GM21825 (cell line): ENCODE results near the gene LEFTY2.
"Not testable (repeated sequence)": the region's sequence is repeated elsewhere in the genome, so short reads cannot be mapped to it uniquely, and the experiment has no call there.

Source experiments
- ATAC-seq: cut with Tn5 transposase; IDR thresholded peaks from one replicate; pipeline ENCODE4 v1.9.1; 2021; ENCODE audit warnings: mild to moderate bottlenecking, moderate library complexity; ENCODE audit not compliant: unreplicated experiment

Gene LEFTY2

DNA sequence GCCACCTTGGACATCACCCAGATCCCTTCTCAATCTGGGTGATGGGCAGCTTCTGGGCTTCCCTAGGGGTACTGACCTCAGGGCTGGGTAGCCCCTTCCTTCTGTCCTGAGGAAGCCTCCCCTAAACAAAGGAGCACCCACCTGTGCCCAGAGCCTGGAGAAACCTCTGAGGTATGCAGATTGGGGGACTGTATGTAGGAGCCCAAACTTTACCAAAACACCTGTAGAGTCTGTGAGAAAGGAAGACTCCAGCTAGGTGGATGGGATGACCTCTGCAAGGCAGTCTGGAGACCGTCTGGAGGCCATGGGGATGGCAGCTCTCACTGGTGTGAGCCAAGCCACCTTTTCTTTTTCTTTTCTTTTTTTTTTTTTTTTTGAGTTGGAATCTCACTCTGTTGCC, 13.7 kb upstream of the LEFTY2 start:
- no peak for ATAC-seq

DNA sequence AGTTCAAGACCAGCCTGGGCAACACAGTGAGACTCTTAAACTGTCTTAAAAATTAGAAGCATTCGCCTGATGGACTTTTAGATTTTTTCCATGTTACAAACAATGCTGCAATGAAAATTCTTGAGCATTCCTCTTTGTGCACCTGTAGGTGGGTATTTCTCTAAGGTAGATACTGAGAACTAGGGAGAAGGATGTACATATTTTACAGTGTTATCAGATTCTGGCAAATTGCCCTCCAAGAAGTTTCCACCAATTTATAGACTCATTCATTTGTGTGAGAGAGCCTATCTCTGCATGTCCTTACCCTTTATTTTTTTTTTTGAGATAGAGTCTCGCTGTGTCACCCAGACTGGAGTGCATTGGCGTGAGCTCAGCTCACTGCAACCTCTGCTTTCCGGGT, 12.3 kb upstream of the LEFTY2 start:
- ATAC-seq, result no peak

GRCh38 chr1:225950905-225951497, 10.0 kb upstream of the LEFTY2 start:
- ATAC-seq, result no peak

GRCh38 chr1:225949041-225949440, 8.0 kb upstream of the LEFTY2 start:
- no peak for ATAC-seq

DNA sequence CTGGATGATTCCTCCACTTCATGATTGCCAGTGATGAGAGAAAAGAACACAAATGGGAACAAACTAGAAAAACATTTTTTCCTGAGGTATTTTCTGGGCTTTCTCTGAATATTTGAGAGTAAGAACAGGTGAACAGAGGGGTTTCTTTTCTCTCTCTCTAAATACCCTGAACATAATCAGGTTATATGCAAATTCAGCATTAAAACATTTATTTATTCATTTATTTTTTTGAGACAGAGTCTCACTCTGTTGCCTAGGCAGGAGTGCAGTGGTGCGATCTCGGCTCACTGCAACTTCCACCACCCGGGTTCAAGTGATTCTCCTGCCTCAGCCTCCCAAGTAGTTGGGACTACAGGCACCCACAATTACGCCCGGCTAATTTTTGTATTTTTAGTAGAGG, 5.8 kb upstream of the LEFTY2 start:
- ATAC-seq, result no peak

DNA sequence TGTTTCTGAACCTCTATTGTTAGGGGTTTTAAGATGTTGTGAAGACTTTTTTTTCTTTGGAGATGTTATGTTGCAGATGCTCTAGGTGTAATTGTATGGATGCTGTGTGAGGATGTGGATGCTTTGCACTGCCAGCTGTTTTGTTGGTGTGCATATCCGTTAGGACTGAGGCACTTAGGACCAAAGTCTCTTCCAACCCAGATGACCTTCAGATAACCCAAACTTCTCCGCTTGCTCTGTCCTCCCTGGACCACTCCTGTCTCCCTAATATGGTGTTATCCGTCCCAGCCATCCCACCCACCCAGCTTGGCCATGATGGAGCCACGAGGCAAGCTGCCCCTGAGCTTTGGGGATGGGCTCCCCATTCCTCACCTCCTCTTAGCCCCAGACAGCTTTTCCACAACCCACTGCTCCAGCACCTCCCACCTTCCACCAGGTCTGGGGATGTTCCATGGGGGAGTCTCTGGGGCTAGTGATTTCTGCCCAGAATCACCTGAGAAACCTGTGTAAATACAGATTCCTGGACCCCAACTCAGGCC, 5.1 kb upstream of the LEFTY2 start:
- no peak for ATAC-seq

DNA sequence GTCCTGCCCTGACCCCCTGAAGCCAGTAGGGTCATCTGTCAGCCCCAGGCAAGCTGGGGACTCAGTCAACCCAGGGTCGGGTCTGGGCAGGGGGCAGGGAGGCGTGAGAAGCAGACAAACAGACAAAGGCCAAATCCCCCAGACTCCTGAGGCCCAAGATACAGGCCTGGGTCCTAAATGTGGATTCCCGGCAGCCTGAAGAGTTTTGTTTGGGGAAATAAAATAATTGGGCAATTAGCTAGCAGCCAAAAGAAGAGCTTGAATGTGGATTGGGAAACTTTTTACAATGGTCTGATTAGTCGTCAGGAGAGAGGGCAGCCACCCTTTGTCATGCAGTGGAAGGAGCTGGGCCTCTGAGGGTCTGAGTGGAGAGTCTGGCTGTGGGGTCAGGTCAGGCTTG, 4.5 kb upstream of the LEFTY2 start:
- ATAC-seq, result no peak

DNA sequence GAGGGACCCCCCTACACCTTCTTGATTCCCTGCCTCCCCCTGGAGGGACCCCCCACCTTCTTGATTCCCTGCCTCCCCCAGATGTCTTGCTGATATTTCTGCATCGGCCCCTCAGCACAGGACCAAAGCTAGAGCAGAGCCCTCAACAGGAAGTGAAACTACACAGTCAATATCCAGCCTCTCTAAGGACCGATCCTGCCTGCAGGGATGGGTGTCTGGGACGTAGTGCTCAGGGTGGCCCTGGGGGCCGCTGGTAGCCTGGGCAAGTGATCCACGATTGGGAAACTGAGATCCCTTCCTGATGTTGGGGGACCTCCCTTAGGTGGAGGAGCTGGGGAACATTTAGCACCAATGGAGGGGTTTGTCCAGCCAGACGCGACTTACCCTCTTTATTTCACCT, 3.9 kb upstream of the LEFTY2 start:
- ATAC-seq, result peak; percentile 64

DNA sequence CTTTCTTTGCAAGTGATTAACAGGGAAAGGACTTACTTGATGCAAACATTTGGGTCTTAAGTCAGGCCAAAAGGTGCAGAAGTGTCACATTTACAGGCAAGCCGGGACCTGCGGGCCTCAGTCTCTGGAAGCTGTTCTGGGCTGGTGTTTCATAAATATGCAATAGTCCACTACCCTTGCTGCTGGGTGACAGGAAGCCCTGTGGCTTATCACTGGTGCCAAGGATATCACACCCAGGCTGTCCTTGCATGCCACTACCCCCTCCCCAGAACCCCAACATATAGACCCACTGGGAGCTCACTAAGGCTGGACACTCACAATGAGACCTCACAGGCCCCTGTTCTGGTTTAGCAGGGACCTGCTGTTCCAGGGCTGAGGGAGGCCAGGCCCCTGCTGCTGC, 3.4 kb upstream of the LEFTY2 start:
- ATAC-seq, result no peak

DNA sequence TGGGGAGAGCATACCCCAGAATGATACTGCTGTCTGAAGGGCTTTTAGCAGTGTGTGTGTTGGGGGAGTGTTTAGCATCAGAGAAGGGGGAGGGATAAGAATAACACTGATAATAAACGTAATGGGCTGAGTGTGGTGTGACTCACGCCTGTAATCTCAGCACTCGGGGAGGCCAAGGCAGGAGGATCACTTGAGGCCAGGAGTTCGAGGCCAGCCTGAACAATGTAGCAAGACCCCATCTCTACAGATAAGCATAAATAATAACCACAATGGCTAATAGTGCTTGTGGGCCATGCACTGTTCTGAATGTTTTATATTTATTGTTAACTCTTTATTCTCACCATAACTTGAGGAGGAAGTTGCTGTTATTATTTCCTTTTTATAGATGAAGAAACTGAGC, 2.6 kb upstream of the LEFTY2 start:
- no peak for ATAC-seq

DNA sequence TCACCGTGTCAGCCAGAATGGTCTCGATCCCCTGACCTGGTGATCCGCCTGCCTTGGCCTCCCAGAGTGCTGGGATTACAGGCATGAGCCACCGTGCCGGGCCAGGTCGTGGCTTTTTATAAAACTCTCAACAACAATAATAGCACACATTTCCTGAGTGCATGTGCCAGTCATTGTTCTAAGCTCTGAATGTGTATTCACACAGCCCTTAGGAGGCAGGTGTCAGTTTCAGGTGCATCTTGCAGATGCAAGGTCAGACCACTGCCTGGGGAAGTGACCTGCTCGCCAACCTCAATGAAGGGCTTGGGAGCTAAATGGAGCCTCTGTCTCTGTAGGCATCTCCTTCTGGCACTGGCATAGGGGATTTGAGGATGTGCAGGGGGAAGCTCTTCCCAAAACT, 1.6 kb upstream of the LEFTY2 start:
- peak; percentile 82 for ATAC-seq

DNA sequence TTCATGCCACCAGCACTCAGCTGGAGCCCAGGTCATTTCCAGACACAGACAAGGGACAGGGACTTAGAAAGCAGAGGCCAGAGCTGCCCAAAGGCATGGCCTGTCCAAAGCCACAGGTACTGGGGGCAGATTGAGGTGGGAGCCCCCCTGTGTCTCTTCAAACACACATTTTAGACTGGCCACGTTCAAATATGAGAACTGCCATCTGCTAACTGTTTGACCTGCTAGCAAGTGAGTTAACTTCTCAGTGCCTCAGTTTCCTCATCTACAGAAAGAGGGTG, 862 bp upstream of the LEFTY2 start:
- ATAC-seq, result no peak

DNA sequence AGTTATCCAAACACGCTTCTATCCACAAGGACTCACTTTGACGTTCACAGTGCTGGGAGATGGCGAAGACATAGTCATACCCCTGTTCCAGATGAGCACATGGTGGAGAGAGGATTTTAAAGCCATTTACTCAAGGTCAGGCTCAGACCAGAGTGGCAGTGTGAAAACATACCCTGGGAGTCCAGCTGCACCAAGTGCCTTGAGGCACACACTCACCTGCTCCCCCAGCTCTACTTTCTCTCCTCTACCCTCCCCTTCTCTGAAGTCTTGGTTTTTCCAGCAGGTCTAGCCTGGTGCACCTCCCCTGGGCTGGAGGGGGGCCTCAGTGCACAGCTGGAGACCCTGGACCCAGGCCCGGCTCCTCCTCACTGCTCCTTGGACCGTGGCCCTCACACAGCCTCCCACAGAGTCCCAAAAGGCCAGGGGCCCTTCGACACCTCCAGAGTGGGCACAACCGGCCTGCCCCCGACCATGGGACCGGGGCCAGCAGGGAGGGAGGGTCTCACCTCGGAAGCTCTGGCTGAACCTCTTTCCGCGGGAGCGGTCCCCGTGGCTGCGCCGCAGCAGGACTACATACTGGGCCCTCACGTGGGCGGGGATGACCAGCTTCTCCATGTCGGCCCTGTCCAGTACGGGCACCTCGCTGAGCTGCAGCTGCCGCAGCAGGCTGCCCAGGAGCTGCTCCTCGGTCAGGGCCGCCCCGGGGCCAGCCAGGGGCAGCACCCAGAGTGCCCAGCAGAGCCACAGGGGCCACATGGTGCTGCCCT, 452 bp downstream of the LEFTY2 start:
- no peak for ATAC-seq

DNA sequence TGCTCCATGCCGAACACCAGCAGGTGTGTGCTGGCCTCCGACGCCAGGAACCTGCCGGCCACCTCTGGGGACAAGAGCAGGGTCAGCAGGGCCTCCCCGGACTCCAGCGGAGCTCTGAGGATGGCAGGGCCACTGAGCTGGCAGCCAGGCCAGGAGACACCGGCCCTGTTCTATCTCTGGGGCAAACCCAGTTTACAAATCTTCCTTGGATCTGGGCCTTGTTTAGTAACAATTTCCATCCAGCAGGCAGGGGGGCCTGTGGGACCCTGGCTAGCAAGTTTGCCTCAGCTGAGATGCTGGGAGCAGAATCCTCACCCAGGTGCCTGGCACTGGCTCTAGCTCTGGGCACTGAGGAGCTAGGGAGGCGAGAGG, 1.1 kb downstream of the LEFTY2 start:
- ATAC-seq, result not testable (repeated sequence)

DNA sequence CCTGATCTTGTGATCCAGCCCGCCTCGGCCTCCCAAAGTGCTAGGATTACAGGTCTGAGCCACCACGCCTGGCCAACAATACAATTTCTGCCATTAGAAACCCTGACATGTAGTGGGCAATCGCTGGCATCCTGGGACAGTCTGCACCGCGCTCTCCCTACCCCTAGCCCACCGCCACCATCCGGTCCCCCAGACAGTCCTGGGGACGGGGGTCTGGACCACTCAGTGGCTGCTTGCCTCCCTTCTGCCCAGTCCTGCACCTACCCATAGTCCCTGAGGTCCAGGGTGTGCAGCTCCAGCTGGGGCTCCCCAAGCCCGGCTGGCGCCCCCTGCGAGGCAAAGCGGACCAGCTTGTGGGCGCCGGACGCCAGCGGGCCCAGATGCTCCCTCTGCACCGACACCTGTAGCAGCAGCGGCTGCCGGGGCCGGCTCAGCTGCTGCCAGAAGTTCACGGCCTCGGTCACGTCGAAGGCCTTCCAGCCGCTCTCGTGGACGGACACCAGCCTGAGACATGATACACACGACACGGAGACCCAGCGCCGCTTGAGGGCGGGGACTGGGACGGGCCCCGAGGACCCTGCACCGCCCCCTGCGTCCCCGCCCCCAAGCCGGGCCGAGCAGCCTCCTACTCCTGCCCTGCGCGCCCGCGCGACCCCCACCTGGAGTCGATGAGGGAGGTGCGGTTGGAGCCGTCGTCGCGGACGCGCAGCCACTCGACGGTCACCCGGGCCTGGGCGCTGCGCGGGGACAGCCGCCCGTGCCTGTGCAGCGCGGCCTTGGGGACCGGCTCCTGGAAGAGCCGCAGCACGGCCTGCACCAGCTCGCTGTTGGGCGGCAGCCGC, 1.7 kb downstream of the LEFTY2 start:
- ATAC-seq, result not testable (repeated sequence)

DNA sequence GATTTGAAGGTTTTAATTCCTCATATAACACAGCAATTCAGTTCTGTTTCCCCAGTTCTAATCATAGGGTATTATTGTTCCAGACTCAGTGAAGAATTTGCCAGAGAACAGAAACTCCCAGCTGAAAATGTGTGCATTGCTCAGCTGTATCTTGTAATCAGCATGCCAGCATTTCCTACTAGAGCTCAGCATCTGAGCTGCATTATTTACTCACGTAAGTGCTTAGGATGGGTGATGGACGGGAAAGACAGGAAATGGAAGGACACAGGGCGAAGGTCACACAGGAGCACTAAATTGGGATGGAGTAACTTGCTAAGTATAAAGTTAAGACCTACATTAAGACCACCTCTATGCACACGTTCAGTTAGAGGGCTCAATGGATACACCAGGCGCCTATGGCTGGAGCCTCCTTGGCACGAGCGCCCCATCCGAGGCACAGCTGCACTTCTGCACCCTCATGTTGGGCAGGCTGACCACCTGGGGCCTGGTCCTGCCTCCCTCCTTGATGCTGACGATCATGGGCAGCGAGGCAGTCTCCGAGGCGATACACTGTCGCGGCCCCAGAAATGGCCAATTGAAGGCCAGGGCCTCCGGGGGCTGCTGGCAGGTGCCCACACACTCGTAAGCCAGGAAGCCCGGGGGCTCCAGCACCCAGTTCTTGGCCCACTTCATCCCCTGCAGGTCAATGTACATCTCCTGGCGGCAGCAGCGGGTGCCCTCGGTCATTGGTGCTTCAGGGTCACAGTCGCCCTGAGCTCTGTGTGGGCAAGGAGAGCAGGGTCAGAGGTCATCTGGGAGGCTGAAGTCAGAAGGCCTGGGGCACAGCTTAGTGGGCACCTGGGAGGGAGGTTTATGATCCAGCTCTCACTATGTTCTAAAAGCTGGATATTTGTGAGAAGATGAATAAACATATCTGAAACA, 3.7 kb downstream of the LEFTY2 start:
- no peak for ATAC-seq

GRCh38 chr1:225936523-225936922, 4.5 kb downstream of the LEFTY2 start:
- ATAC-seq, result no peak

DNA sequence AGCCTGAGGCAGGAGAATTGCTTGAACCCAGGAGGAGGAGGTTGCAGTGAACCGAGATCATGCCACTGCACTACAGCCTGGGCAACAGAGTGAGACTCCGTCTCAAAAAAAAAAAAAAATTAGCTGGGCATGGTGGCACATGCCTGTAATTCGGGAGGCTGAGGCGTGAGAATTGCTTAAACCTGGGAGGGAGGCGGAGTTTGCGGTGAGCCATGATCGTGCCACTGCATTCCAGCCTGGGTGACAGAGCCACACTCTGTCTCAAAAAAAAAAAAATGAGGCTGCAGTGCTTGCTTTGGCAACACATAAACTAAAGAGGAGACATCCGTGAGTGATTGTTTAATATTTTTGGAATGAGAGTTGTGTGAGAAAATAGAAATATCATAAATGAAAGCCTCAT, 4.9 kb downstream of the LEFTY2 start:
- not testable (repeated sequence) for ATAC-seq

DNA sequence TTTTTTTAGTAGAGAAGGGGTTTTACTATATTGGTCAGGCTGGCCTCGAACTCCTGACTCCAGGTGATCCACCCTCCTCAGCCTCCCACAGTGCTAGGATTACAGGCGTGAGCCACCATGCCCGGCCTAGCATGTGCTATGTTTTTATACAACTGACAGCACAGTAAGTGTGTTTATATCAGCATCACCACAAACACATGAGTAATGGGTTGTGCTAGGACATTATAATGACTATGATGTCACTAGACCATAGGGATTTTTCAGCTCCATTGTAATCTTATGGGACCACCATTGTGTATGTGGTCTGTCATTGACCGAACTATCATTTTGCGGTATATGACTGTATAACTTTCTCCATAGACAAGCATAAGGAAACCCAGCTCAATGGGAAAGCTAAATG, 6.3 kb downstream of the LEFTY2 start:
- no peak for ATAC-seq

GRCh38 chr1:225933072-225933471, 7.9 kb downstream of the LEFTY2 start:
- ATAC-seq, result no peak
